Measurements from ENCODE around the gene SPEG. TPM values are rescaled to one million over a fixed set of nuclear protein-coding genes. Genes with fewer than 3 reads are reported as not detected.
A peak's percentile ranks its signal among the peaks of the same experiment; 100 is the strongest.

Gene SPEG
- total RNA-seq, 1 experiment from 2014 or later, result 23.3 TPM

GRCh38 chr2:219495531-219496122, 61.0 kb downstream of the SPEG start:
- intact Hi-C loops (cut with micrococcal nuclease), result no loop called here
- ChIA-PET POLR2A (interaction anchor here (0.7 to 1.6 kb wide), 4 partner anchors 14 to 34 kb away, joined by 3 to 4 read pairs (median 3); no protein-coding TSS in a partner anchor), CTCF (interaction anchor here (0.6 to 3.7 kb wide), 20 partner anchors 8 to 847 kb away, joined by 3 to 22 read pairs (median 3); no protein-coding TSS in a partner anchor)
- H3K4me1 Mint-ChIP-seq (ENCODE audit: insufficient read depth, unreplicated experiment), result peaks cover 19% of the 10 kb centered on the region
- no peak overlapping the region for H3K4me3 Mint-ChIP-seq (ENCODE audit: unreplicated experiment)
- no peak overlapping the region for H3K27ac Mint-ChIP-seq (ENCODE audit: low read depth, unreplicated experiment)
- H3K36me3 Mint-ChIP-seq (ENCODE audit: insufficient read depth, unreplicated experiment), result peaks cover 4% of the 10 kb centered on the region
- BruUV-seq (replicated peaks), result no TSS peak
- TF ChIP-seq CTCF (IDR thresholded peaks at IDR 0.05; ENCODE audit: unreplicated experiment), result peak; percentile 42
- H3K27me3 Mint-ChIP-seq (ENCODE audit: insufficient read depth, unreplicated experiment), result no peaks in the 10 kb centered on the region
- H3K9me3 Mint-ChIP-seq (ENCODE audit: unreplicated experiment), result no peaks in the 10 kb centered on the region
- peak; percentile 72 for DNase-seq (ENCODE audit: unreplicated experiment)

- Mint-ChIP-seq H3K27me3 (ENCODE audit: insufficient read depth, unreplicated experiment) (no peaks in the 10 kb centered on the region), H3K4me3 (ENCODE audit: unreplicated experiment) (no peak overlapping the region)
- POLR2A ChIA-PET, result interaction anchor here (0.7 to 1.6 kb wide), 4 partner anchors 14 to 33 kb away, joined by 3 to 4 read pairs (median 3); no protein-coding TSS in a partner anchor
Observed at GRCh38 chr2:219496247-219496824, 61.7 kb downstream of the SPEG start.

GRCh38 chr2:219496825-219497494, 62.3 kb downstream of the SPEG start:
- no peak overlapping the region for H3K27ac Mint-ChIP-seq (ENCODE audit: low read depth, unreplicated experiment)
- peaks cover 9% of the 10 kb centered on the region for H3K36me3 Mint-ChIP-seq (ENCODE audit: insufficient read depth, unreplicated experiment)
- BruUV-seq (replicated peaks), result no TSS peak
- peak overlapping the region; percentile 92 for H3K4me3 Mint-ChIP-seq (ENCODE audit: unreplicated experiment)
- no peaks in the 10 kb centered on the region for H3K9me3 Mint-ChIP-seq (ENCODE audit: unreplicated experiment)
- CTCF ChIA-PET, result interaction anchor here (0.6 to 3.7 kb wide), 10 partner anchors 9 to 107 kb away, joined by 3 to 13 read pairs (median 6); no protein-coding TSS in a partner anchor
- H3K4me1 Mint-ChIP-seq (ENCODE audit: insufficient read depth, unreplicated experiment), result peaks cover 24% of the 10 kb centered on the region
- no peaks in the 10 kb centered on the region for H3K27me3 Mint-ChIP-seq (ENCODE audit: insufficient read depth, unreplicated experiment)
- DNase-seq (ENCODE audit: unreplicated experiment), result no peak
- POLR2A ChIA-PET, result interaction anchor here (0.6 to 2.7 kb wide), 6 partner anchors 14 to 192 kb away, joined by 3 to 17 read pairs (median 10); partner anchors contain the start of gene STK11IP
- intact Hi-C loops (cut with micrococcal nuclease), result no loop called here
- TF ChIP-seq CTCF (IDR thresholded peaks at IDR 0.05; ENCODE audit: unreplicated experiment), result no peak

More at GRCh38 chr2:219496247-219496824, 61.7 kb downstream of the SPEG start:
- no peak for DNase-seq (ENCODE audit: unreplicated experiment)
- Mint-ChIP-seq H3K27ac (ENCODE audit: low read depth, unreplicated experiment) (no peak overlapping the region), H3K9me3 (ENCODE audit: unreplicated experiment) (no peaks in the 10 kb centered on the region), H3K36me3 (ENCODE audit: insufficient read depth, unreplicated experiment) (peaks cover 4% of the 10 kb centered on the region), H3K4me1 (ENCODE audit: insufficient read depth, unreplicated experiment) (peaks cover 22% of the 10 kb centered on the region)
- TF ChIP-seq CTCF (IDR thresholded peaks at IDR 0.05; ENCODE audit: unreplicated experiment), result no peak
- intact Hi-C loops (cut with micrococcal nuclease), result no loop called here
- CTCF ChIA-PET, result interaction anchor here (0.6 to 3.7 kb wide), 15 partner anchors 8 to 847 kb away, joined by 3 to 22 read pairs (median 4); no protein-coding TSS in a partner anchor
- no TSS peak for BruUV-seq (replicated peaks)

Measured in MCF 10A (cell line).